Liver (tissue), 9 donors: Measurements from ENCODE around the gene AMN1. TPM values are rescaled to one million over a fixed set of nuclear protein-coding genes. Genes with fewer than 3 reads are reported as not detected.

ENCODE experiments used
- DNase-seq: peaks from one replicate; pipeline ENCODE4 v3.0.0-alpha.2; 2017; ENCODE audit warnings: low spot score
- H3K27ac ChIP-seq, 2 donors: one replicate each; pipeline ENCODE4 v1.7.0; 2013; ENCODE audit warnings: inconsistent platforms in 2 of 2, low read length in 2 of 2, control low read depth in 1 of 2, low read depth in 1 of 2, mild to moderate bottlenecking in 1 of 2
- H3K27me3 ChIP-seq, 4 donors: one replicate each; pipeline versions ENCODE4 v1.6.1 to v1.7.0; 2013; ENCODE audit warnings: low read length in 3 of 4, inconsistent platforms in 1 of 4, mild to moderate bottlenecking in 1 of 4, moderate library complexity in 1 of 4; ENCODE audit not compliant: control insufficient read depth in 4 of 4, insufficient read depth in 4 of 4
- H3K36me3 ChIP-seq, 4 donors: one replicate each; pipeline versions ENCODE4 v1.6.1 to v1.7.0; 2013; ENCODE audit warnings: low read length in 3 of 4, mild to moderate bottlenecking in 3 of 4, low read depth in 1 of 4, moderate library complexity in 1 of 4; ENCODE audit not compliant: control insufficient read depth in 4 of 4, insufficient read depth in 3 of 4
- H3K4me1 ChIP-seq, 4 donors: one replicate each; pipeline versions ENCODE4 v1.6.1 to v1.7.0; 2013; ENCODE audit warnings: low read length in 3 of 4, mild to moderate bottlenecking in 3 of 4, moderate library complexity in 1 of 4; ENCODE audit not compliant: control insufficient read depth in 4 of 4, insufficient read depth in 4 of 4
- H3K4me3 ChIP-seq, 3 donors: one replicate each; pipeline versions ENCODE4 v1.6.1 to v1.7.0; 2013; ENCODE audit warnings: low read length in 3 of 3, control low read depth in 1 of 3, low read depth in 1 of 3, mild to moderate bottlenecking in 1 of 3
- H3K9ac ChIP-seq, 2 donors: one replicate each; pipeline ENCODE4 v1.7.0; 2013; ENCODE audit warnings: low read length in 2 of 2, mild to moderate bottlenecking in 2 of 2, moderate library complexity in 2 of 2, control low read depth in 1 of 2, low read depth in 1 of 2
- H3K9me3 ChIP-seq, 4 donors: one replicate each; pipeline versions ENCODE4 v1.6.1 to v1.7.0; 2013; ENCODE audit warnings: low read length in 3 of 4; ENCODE audit not compliant: control insufficient read depth in 4 of 4
- ATF3 ChIP-seq: IDR thresholded peaks from 2 replicates; pipeline ENCODE4 v1.6.1; 2016; ENCODE audit warnings: antibody characterized with exemption
- CTCF ChIP-seq: fragments of 150-350 bp; IDR thresholded peaks from 2 replicates; pipeline ENCODE4 v1.5.1; 2017; ENCODE audit warnings: improper control_type of control experiment, low read depth, low read length; ENCODE audit not compliant: missing input control
- EGR1 ChIP-seq, 2 donors: IDR thresholded peaks; 2 replicates each; pipeline ENCODE4 v1.6.1; 2016 to 2018; ENCODE audit warnings: antibody characterized with exemption in 2 of 2, low read depth in 2 of 2
- FOXA2 ChIP-seq: IDR thresholded peaks from 2 replicates; pipeline ENCODE4 v1.6.1; 2016; ENCODE audit warnings: antibody characterized with exemption
- GABPA ChIP-seq, 2 donors: IDR thresholded peaks in 1 of 2; conservative IDR thresholded peaks in 1 of 2; 2 replicates each; pipeline ENCODE4 v1.6.1; 2016; ENCODE audit warnings: antibody characterized with exemption in 2 of 2, mild to moderate bottlenecking in 1 of 2, moderate library complexity in 1 of 2
- HNF4G ChIP-seq: IDR thresholded peaks from 2 replicates; pipeline ENCODE4 v1.6.1; 2016; ENCODE audit warnings: antibody characterized with exemption
- JUND ChIP-seq, 2 donors: IDR thresholded peaks; 2 replicates each; pipeline ENCODE4 v1.6.1; 2016; ENCODE audit warnings: antibody characterized with exemption in 2 of 2
- MAX ChIP-seq: IDR thresholded peaks from 2 replicates; pipeline ENCODE4 v1.6.1; 2016; ENCODE audit warnings: antibody characterized with exemption
- NR2F2 ChIP-seq: IDR thresholded peaks from 2 replicates; pipeline ENCODE4 v1.6.1; 2016; ENCODE audit warnings: antibody characterized with exemption
- RAD21 ChIP-seq, 2 donors: IDR thresholded peaks; 2 replicates each; pipeline ENCODE4 v1.6.1; 2016; ENCODE audit warnings: antibody characterized with exemption in 2 of 2, mild to moderate bottlenecking in 2 of 2
- RXRA ChIP-seq, 2 donors: IDR thresholded peaks; 2 replicates each; pipeline ENCODE4 v1.6.1; 2017 to 2018; ENCODE audit warnings: antibody characterized with exemption in 2 of 2, mild to moderate bottlenecking in 1 of 2
- SP1 ChIP-seq: IDR thresholded peaks from 2 replicates; pipeline ENCODE4 v1.6.1; 2018; ENCODE audit warnings: antibody characterized with exemption, mild to moderate bottlenecking
- TAF1 ChIP-seq: conservative IDR thresholded peaks from 2 replicates; pipeline ENCODE4 v1.6.1; 2016; ENCODE audit warnings: antibody characterized with exemption, mild to moderate bottlenecking
- YY1 ChIP-seq: IDR thresholded peaks from 2 replicates; pipeline ENCODE4 v1.6.1; 2016; ENCODE audit warnings: antibody characterized with exemption, mild to moderate bottlenecking
- ZBTB33 ChIP-seq: IDR thresholded peaks from 2 replicates; pipeline ENCODE4 v1.6.1; 2016; ENCODE audit warnings: antibody characterized with exemption
- WGBS: extraction: QIAGEN DNeasy Blood & Tissue Kit; methylation state at CpG from one replicate; pipeline ENCODE4 v1.1.7; 2013; 5-methylcytosine and 5-hydroxymethylcytosine counted together
- polyA plus RNA-seq, 2 donors: library from polyadenylated mRNA; stranded (reverse) in 1 of 2; unstranded in 1 of 2; fragments of 200-250 nt in 1 of 2; fragments of >200 nt in 1 of 2; fragmentation: Nextera tagmentation in 1 of 2; extraction: Ambion mirVana in 1 of 2; gene quantifications; one replicate each; pipeline versions ENCODE4 v1.2.1 to v1.2.3, GENCODE V29; 2013 to 2015
- total RNA-seq, 2 donors: library from RNA; depleted of rRNA; stranded (reverse); fragments of >200 nt; gene quantifications; one replicate each; pipeline ENCODE4 v1.2.3, GENCODE V29; 2014
- donor health status: healthy.
- donor health status: healthy.
- donor health status: healthy.
- donor health status: healthy.
- donor health status: healthy.

AMN1 gene
- total and polyA plus RNA-seq, 4 donors = 1.9 to 5.2 (median 3.7) TPM

GRCh38 chr12:31655208-31655607 is 73.6 kb downstream of the AMN1 start:
- no peak overlapping the region for H3K9ac ChIP-seq
- 86% methylated on average over 4 of the region's 4 CpGs for WGBS
- H3K9me3 ChIP-seq = no peaks in the 10 kb centered on the region
- H3K4me1 ChIP-seq = peaks cover 0 to 9% (median 4%) of the 10 kb centered on the region in 4 donors
- no peak for DNase-seq
- TF ChIP-seq JUND (IDR thresholded peaks at IDR 0.05) (no peak), CTCF (no peak), ZBTB33 (no peak), FOXA2 (no peak), ATF3 (no peak), GABPA (IDR thresholded peaks at IDR 0.05 in 1 of 2, conservative IDR thresholded peaks at IDR 0.05 in 1 of 2) (no peak), HNF4G (no peak), RAD21 (IDR thresholded peaks at IDR 0.05) (no peak), SP1 (no peak), YY1 (no peak), TAF1 (no peak), RXRA (IDR thresholded peaks at IDR 0.05) (no peak), EGR1 (IDR thresholded peaks at IDR 0.05; ENCODE audit: low read depth in 2 of 2) (no peak)
- H3K4me3 ChIP-seq = no peak overlapping the region
- H3K27ac ChIP-seq = no peak overlapping the region
- no peaks in the 10 kb centered on the region for H3K27me3 ChIP-seq
- no peaks in the 10 kb centered on the region for H3K36me3 ChIP-seq

GRCh38 chr12:31651893-31652521 is 76.8 kb downstream of the AMN1 start:
- no peak for TF ChIP-seq JUND (IDR thresholded peaks at IDR 0.05)
- no peak for TF ChIP-seq HNF4G
- no peak for TF ChIP-seq TAF1
- no peak for TF ChIP-seq RXRA (IDR thresholded peaks at IDR 0.05)
- no peak for TF ChIP-seq MAX
- TF ChIP-seq NR2F2 = no peak
- TF ChIP-seq ZBTB33 = no peak
- no peak for TF ChIP-seq YY1
- no peak for TF ChIP-seq SP1
- no peak for TF ChIP-seq FOXA2
- WGBS = 94% methylated on average over 18 of the region's 18 CpGs
- no peaks in the 10 kb centered on the region for H3K9me3 ChIP-seq
- H3K36me3 ChIP-seq = no peaks in the 10 kb centered on the region
- no peak overlapping the region for H3K4me3 ChIP-seq
- H3K4me1 ChIP-seq = peaks cover 0 to 4% (median 3%) of the 10 kb centered on the region in 4 donors
- DNase-seq = no peak
- no peak overlapping the region for H3K27ac ChIP-seq
- H3K9ac ChIP-seq = peak overlapping the region in 1 of 2 donors; percentile 31
- H3K27me3 ChIP-seq = no peaks in the 10 kb centered on the region
